ENCODE results near the gene UBE2H. TPM values are rescaled to one million over a fixed set of nuclear protein-coding genes. Genes with fewer than 3 reads are reported as not detected.
A peak's percentile ranks its signal among the peaks of the same experiment; 100 is the strongest.

UBE2H gene
- total RNA-seq, 1 donor from 2014 or later: 33.8 TPM

DNA sequence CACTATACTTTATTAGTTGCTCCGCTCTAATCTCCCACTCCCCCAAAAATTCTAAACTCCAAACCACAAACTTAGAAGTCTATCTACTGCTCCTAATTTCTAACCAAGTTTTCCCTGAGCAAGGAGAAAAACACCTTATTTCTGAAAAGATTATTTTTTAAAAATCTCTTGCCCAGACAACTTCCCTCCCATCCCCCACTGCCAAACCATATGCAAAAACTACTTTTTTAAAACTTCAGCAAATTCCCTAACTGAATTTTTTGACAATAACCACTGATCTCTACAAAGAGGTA lies 1.9 kb downstream of the UBE2H start:
- DNase-seq (ENCODE audit: low spot score) (no peak), ATAC-seq (no peak)

- DNase-seq (ENCODE audit: low spot score): no peak
- no peak for ATAC-seq
These were observed 2.4 kb downstream of the UBE2H start for GRCh38 chr7:129950191-129950932.

- no peak for DNase-seq (ENCODE audit: low spot score)
- ATAC-seq: peak; percentile 27
These were observed 3.2 kb downstream of the UBE2H start for GRCh38 chr7:129949292-129950133.

DNA sequence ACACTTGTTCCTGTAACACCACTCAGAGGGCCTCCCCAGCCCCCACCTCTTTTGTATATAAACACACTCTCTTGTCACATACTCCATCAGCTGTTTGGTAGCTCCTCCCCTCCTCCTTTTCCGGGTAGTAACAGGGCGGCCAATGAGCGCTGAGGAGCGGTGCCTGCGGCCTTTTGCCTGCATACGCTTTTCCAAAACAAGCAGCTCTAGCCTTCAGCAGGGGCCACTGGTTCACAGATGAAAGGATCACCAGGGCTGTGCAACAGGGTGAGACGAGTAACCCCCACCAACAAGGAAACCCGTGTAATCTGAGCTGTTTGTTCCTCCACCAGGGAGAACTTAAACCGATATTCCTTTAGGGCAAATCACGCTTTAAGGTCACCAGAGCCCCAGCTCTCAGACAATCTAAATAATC lies 3.9 kb downstream of the UBE2H start:
- ATAC-seq (peak; percentile 76), DNase-seq (ENCODE audit: low spot score) (peak; percentile 93)

DNA sequence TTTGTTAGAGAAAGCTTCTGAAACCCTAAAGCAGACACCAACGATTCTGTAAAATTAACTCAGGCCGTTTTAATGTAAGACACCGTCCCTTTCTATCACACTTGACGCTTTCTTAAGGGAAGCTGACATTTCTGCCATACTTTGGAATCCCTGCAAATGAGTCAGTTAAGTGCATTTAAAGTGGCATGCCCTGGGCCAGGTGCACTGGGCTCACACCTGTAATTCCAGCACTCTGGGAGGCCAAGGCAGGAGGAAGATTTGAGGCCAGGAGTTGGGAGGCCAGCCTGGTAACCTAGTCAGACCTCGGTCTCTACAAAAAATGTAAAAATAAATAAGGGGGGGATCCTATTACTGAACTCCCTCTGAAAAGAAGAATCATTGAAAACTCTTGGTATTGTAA lies 4.4 kb downstream of the UBE2H start:
- ATAC-seq (no peak), DNase-seq (ENCODE audit: low spot score) (no peak)

- DNase-seq (ENCODE audit: low spot score) (no peak), ATAC-seq (no peak)
These were observed 5.1 kb downstream of the UBE2H start for GRCh38 chr7:129947701-129948100.

GRCh38 chr7:129947049-129947448 lies 5.7 kb downstream of the UBE2H start:
- DNase-seq (ENCODE audit: low spot score) (no peak), ATAC-seq (no peak)

- no peak for DNase-seq (ENCODE audit: low spot score)
- no peak for ATAC-seq
These were observed 6.5 kb downstream of the UBE2H start for GRCh38 chr7:129946282-129946681.

DNA sequence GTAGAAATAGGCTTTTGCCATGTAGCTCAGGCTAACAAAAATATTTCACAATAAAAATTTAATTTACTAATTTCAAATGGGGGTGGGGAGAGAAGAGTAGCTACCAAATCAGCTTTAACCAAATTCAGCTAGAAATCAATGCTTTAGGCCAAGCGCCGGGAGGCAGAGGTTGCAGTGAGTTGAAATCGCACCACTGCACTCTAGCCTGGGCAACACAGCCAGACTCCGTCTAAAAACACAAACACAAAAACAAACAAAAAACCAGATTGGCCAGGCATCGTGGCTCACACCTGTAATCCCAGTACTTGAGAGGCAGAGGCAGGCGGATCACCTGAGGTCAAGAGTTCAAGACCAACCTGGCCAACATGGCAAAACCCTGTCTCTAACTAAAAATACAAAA lies 9.4 kb downstream of the UBE2H start:
- no peak for ATAC-seq
- DNase-seq (ENCODE audit: low spot score): peak; percentile 28

DNA sequence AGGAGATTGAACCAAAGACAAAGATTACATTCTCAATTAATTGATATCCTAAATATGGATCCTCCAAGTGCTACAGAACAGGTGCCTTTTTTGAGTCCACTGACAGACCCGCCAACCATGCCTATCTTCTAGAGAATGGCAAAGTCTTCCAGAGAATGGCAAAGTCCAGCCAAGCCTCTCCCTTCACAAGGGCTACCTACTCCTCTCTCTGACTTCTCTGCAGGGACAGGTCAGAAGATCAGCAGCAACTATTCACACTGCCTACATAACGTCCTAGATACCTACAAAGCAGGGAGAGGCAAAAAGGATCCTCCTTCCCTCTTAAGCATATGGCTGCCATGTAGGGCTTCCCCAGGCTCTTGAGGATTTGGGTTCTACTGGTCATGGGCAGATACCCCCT lies 12.4 kb downstream of the UBE2H start:
- DNase-seq (ENCODE audit: low spot score): peak; percentile 34

GRCh38 chr7:129939881-129940280 lies 12.9 kb downstream of the UBE2H start:
- no peak for ATAC-seq
- DNase-seq (ENCODE audit: low spot score): no peak

More for the DNA sequence above, 12.4 kb downstream of the UBE2H start:
- ATAC-seq: peak; percentile 83

GRCh38 chr7:129933627-129934026 lies 19.1 kb downstream of the UBE2H start:
- ATAC-seq: no peak
- DNase-seq (ENCODE audit: low spot score): no peak

GRCh38 chr7:129926618-129927017 lies 26.1 kb downstream of the UBE2H start:
- DNase-seq (ENCODE audit: low spot score) (no peak), ATAC-seq (no peak)

DNA sequence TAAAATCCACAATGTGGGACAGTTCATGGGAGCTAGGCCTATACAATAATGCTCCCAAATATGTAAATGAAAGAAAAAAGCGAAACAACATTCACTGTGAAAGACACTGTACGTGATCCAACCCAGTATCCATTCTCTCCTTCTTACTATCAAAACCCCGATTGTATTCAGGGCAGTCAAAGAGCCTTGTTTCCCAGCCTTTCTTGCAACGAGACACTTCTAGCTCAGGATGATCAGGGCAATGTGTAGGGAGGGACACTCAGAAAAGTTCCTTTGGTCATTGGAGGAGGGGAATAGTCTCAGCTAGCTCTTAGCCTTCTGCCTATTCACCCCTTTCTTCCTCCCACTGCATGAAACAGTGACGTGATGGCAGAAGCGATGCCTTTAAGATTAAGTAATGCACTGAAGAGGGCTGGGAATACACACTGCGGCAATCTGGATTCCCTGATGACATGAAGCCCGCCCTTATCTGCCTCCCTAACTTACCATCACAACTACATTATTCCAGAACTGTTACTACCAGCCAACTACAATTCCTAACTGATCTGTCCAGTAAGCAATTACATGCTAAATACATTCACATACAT lies 27.3 kb downstream of the UBE2H start:
- DNase-seq (ENCODE audit: low spot score) (no peak), ATAC-seq (no peak)

- DNase-seq (ENCODE audit: low spot score): no peak
- ATAC-seq: no peak
These were observed 28.2 kb downstream of the UBE2H start for GRCh38 chr7:129924602-129925001.

GRCh38 chr7:129923709-129924108 lies 29.1 kb downstream of the UBE2H start:
- no peak for ATAC-seq

DNA sequence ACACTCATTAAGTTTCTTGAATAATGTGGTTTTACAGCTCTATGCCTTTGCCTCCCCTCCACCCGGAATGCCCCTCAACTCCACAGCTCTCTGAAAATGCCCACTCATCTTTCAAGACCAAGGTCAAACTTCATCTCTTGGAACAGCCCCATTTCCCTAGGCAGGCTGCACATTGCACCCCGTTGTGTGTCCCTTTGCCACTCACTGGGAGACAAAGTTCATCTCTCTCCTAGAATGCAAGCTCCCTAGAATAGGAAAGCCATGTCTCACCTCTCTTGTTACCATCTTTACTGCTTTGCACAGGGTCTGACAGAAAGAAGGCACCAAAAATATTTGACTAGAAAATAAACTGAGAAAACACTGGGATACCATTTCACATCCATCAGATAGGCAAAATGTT lies 33.3 kb downstream of the UBE2H start:
- DNase-seq (ENCODE audit: low spot score) (no peak), ATAC-seq (peak; percentile 50)

More at GRCh38 chr7:129923709-129924108, 29.1 kb downstream of the UBE2H start:
- no peak for DNase-seq (ENCODE audit: low spot score)

- no peak for ATAC-seq
These were observed 33.8 kb downstream of the UBE2H start for GRCh38 chr7:129918922-129919321.

GRCh38 chr7:129917934-129918333 lies 34.8 kb downstream of the UBE2H start:
- DNase-seq (ENCODE audit: low spot score) (no peak), ATAC-seq (no peak)

More at GRCh38 chr7:129918922-129919321, 33.8 kb downstream of the UBE2H start:
- no peak for DNase-seq (ENCODE audit: low spot score)

DNA sequence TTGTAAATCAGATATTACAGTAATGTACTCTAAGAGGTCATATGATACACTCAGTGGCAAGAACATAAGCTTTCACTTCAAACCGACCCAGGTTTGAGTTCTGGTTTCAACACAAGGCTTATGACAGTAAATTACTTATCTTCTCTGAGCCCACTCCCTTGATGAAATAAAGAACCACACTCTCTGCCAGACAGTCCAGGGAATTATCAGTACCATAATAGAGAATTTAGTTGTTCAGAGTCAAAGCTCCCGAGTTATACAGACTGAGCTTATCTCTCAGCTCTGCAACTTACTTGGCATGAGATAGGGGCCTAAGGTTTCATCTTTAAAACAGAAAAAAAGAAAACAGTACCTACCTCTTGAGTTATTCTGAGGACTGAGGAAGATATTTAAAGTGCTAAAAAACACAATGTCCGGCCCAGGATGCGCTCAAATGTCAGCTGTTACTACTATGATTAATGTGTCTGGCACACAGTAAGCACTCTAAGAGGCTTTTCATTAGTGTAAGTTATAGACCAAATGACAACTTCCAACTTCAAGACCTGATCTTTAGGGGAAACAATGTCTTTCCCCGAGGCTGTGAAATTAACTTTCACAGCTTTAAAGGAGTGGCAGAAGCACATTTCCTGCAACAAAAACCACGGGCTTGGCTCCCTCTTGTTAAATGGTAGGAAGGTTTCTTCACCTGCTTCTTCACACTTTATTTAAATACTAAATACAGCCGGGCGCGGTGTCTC lies 38.1 kb downstream of the UBE2H start:
- ATAC-seq: no peak

DNA sequence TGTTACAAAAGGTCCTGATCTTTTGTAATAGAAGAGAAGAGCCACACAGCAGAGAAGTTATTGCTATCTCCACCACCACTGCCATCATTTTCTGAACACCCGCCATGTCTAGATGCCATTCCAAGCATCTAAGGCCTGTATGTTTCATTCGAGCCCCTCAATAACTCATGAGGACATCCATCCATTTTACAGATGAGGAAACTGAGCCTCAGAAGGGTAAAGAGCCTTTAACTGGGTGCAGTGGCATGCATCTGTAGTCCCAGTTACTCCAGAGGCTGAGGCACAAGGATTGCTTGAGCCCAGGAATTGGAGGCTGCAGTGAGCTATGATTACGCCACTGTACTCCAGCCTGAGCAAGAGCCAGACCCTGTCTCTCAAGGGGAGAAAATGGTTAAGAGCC lies 39.3 kb downstream of the UBE2H start:
- ATAC-seq (no peak), DNase-seq (ENCODE audit: low spot score) (no peak)

More for the DNA sequence above, 38.1 kb downstream of the UBE2H start:
- DNase-seq (ENCODE audit: low spot score): no peak

Measured in left lobe of liver (tissue), 2 donors.